ENCODE data around the gene TOM1L1. TPM values are rescaled to one million over a fixed set of nuclear protein-coding genes. Genes with fewer than 3 reads are reported as not detected.

TOM1L1 gene
- total RNA-seq, 1 donor from 2014 or later, result 107 TPM

DNA sequence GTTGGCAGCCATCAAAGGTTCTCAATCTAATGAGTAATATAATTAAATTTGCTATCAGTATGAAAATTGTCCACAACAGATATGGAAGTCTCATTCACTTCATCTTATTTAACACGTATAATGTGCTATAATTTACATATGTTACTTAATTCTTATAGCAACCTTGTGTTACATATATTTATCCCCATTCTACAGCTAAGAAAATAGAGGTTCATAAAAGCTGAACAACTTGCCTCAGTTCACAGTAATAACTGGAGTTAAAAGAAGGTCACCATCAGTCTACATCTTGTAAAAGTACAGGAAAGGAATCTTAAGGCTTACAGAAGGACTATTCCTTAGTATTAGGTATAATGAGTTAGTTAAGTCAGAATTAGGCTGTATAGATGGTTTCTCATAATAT, 95.8 kb downstream of the TOM1L1 start:
- Histone ChIP-seq H3K4me3 (no peak overlapping the region), H3F3A (ENCODE audit: low read depth) (no peaks in the 10 kb centered on the region), H3K27me3 (no peaks in the 10 kb centered on the region), H3K4me1 (no peaks in the 10 kb centered on the region), H3K4me2 (no peak overlapping the region), H3K9ac (no peak overlapping the region), H2AFZ (replicated peaks) (no peak overlapping the region), H3K79me2 (ENCODE audit: low read depth) (no peaks in the 10 kb centered on the region), H3K9me3 (ENCODE audit: low read depth) (no peaks in the 10 kb centered on the region), H3K27ac (no peak overlapping the region), H3K36me3 (peaks cover under 1% of the 10 kb centered on the region), H4K20me1 (ENCODE audit: low read depth) (no peaks in the 10 kb centered on the region)
- no peaks in the 10 kb centered on the region for H3K9me3 Mint-ChIP-seq
- TF ChIP-seq, protein P1, sequence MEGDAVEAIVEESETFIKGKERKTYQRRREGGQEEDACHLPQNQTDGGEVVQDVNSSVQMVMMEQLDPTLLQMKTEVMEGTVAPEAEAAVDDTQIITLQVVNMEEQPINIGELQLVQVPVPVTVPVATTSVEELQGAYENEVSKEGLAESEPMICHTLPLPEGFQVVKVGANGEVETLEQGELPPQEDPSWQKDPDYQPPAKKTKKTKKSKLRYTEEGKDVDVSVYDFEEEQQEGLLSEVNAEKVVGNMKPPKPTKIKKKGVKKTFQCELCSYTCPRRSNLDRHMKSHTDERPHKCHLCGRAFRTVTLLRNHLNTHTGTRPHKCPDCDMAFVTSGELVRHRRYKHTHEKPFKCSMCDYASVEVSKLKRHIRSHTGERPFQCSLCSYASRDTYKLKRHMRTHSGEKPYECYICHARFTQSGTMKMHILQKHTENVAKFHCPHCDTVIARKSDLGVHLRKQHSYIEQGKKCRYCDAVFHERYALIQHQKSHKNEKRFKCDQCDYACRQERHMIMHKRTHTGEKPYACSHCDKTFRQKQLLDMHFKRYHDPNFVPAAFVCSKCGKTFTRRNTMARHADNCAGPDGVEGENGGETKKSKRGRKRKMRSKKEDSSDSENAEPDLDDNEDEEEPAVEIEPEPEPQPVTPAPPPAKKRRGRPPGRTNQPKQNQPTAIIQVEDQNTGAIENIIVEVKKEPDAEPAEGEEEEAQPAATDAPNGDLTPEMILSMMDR (IDR thresholded peaks at IDR 0.05), result no peak
- TF ChIP-seq EZH2phosphoT487 (IDR thresholded peaks at IDR 0.05) (no peak), EZH2 (IDR thresholded peaks at IDR 0.05) (no peak)
- H3K27ac Mint-ChIP-seq, result no peak overlapping the region
- no peaks in the 10 kb centered on the region for H3K4me1 Mint-ChIP-seq
- DNase-seq (ENCODE audit: low spot score), result no peak
- no peaks in the 10 kb centered on the region for H3K36me3 Mint-ChIP-seq
- no peaks in the 10 kb centered on the region for H3K27me3 Mint-ChIP-seq (ENCODE audit: insufficient read depth, low read depth)
- no peak overlapping the region for H3K4me3 Mint-ChIP-seq

DNA sequence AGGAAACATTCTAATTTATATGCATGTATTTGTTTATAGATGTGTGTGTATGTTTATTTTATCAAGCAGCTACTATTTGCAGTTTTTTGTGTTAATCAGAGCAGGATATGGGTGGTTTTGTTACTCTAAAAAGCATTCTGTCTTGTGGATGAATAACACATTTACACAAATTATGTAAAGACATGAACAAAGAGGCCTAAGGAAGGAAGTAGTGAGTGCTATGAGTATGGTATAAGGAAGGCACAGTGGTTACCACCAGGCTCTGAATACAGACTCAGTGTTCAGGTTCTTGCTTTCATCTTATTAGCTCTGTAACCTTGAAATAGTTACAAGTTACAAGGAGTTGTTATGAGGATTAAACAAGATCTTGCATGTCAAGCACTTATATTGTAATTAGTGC, 101.8 kb downstream of the TOM1L1 start:
- Mint-ChIP-seq H3K27me3 (ENCODE audit: insufficient read depth, low read depth) (no peaks in the 10 kb centered on the region), H3K9me3 (no peaks in the 10 kb centered on the region), H3K4me1 (no peaks in the 10 kb centered on the region), H3K27ac (no peak overlapping the region), H3K36me3 (peaks cover 8% of the 10 kb centered on the region), H3K4me3 (no peak overlapping the region)
- Histone ChIP-seq H3K9ac (no peak overlapping the region), H3K27me3 (no peaks in the 10 kb centered on the region), H3K27ac (no peak overlapping the region), H3K36me3 (no peaks in the 10 kb centered on the region), H3K79me2 (ENCODE audit: low read depth) (no peaks in the 10 kb centered on the region), H3K4me1 (no peaks in the 10 kb centered on the region), H3K4me2 (no peak overlapping the region), H4K20me1 (ENCODE audit: low read depth) (no peaks in the 10 kb centered on the region), H3K9me3 (ENCODE audit: low read depth) (no peaks in the 10 kb centered on the region), H2AFZ (replicated peaks) (no peak overlapping the region), H3K4me3 (no peak overlapping the region), H3F3A (ENCODE audit: low read depth) (no peaks in the 10 kb centered on the region)
- TF ChIP-seq, protein P1 (IDR thresholded peaks at IDR 0.05), result no peak
- TF ChIP-seq EZH2phosphoT487 (IDR thresholded peaks at IDR 0.05), result no peak
- TF ChIP-seq EZH2 (IDR thresholded peaks at IDR 0.05), result no peak
- DNase-seq (ENCODE audit: low spot score), result no peak

DNA sequence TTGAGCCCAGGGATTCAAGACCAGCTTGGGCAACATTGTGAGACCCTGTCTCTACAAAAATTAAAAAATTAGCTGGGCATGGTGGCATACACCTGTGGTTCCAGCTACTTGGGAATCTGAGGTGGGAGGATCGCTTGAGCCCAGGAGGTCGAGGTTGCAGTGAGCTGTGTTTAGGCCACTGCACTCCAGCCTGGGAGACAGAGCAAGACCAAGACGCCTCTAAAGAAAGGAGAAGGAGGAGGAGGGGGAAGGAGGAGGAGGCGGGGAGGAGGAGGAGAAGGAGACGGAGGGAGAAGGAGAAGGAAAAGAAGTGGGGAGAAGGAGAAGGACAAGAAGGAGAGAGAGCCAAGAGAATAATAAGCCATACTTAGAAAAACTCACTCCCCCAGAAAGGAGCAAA, 103.8 kb downstream of the TOM1L1 start:
- Histone ChIP-seq H3K9me3 (ENCODE audit: low read depth) (no peaks in the 10 kb centered on the region), H4K20me1 (ENCODE audit: low read depth) (no peaks in the 10 kb centered on the region)
- peaks cover 13% of the 10 kb centered on the region for H3K36me3 Mint-ChIP-seq

More for the DNA sequence above, 103.8 kb downstream of the TOM1L1 start:
- no peaks in the 10 kb centered on the region for H3K4me1 Mint-ChIP-seq
- H3K79me2 ChIP-seq (ENCODE audit: low read depth), result no peaks in the 10 kb centered on the region
- no peaks in the 10 kb centered on the region for H3K27me3 ChIP-seq
- no peak overlapping the region for H3K9ac ChIP-seq
- no peak overlapping the region for H3K4me3 ChIP-seq
- H3K36me3 ChIP-seq, result peaks cover 3% of the 10 kb centered on the region
- H2AFZ ChIP-seq (replicated peaks), result no peak overlapping the region
- H3K27me3 Mint-ChIP-seq (ENCODE audit: insufficient read depth, low read depth), result no peaks in the 10 kb centered on the region
- TF ChIP-seq EZH2 (IDR thresholded peaks at IDR 0.05), result no peak
- TF ChIP-seq, protein P1 (IDR thresholded peaks at IDR 0.05), result no peak
- TF ChIP-seq EZH2phosphoT487 (IDR thresholded peaks at IDR 0.05), result no peak
- H3K9me3 Mint-ChIP-seq, result no peaks in the 10 kb centered on the region
- H3K4me3 Mint-ChIP-seq, result no peak overlapping the region
- no peak overlapping the region for H3K4me2 ChIP-seq
- H3K27ac ChIP-seq, result no peak overlapping the region
- H3K27ac Mint-ChIP-seq, result no peak overlapping the region
- DNase-seq (ENCODE audit: low spot score), result no peak
- no peaks in the 10 kb centered on the region for H3K4me1 ChIP-seq
- H3F3A ChIP-seq (ENCODE audit: low read depth), result no peaks in the 10 kb centered on the region

Data from neural progenitor cell (in vitro differentiated cells).